Progenitor cell of endocrine pancreas (in vitro differentiated cells): ENCODE measurements around the gene HOXA4. TPM values are rescaled to one million over a fixed set of nuclear protein-coding genes. Genes with fewer than 3 reads are reported as not detected.

Experiments
- DNase-seq: peaks from one replicate; pipeline ENCODE4 v3.0.0; 2021; ENCODE audit warnings: low spot score; ENCODE audit not compliant: unreplicated experiment
- H3K27ac Mint-ChIP-seq: 2 replicates; pipeline ENCODE4 v1.8.0; 2021; ENCODE audit warnings: mild to moderate bottlenecking, moderate library complexity, mixed read lengths
- H3K27me3 Mint-ChIP-seq: 2 replicates; pipeline ENCODE4 v1.8.0; 2021; ENCODE audit warnings: mixed read lengths
- H3K36me3 Mint-ChIP-seq: 2 replicates; pipeline ENCODE4 v1.8.0; 2022; ENCODE audit warnings: mixed read lengths; ENCODE audit not compliant: insufficient read depth
- H3K4me1 Mint-ChIP-seq: 2 replicates; pipeline ENCODE4 v1.8.0; 2021; ENCODE audit warnings: low read depth, mixed read lengths
- H3K4me3 Mint-ChIP-seq: 2 replicates; pipeline ENCODE4 v1.8.0; 2021; ENCODE audit warnings: low read depth, mild to moderate bottlenecking, moderate library complexity, mixed read lengths
- H3K9me3 Mint-ChIP-seq: 2 replicates; pipeline ENCODE4 v1.8.0; 2021; ENCODE audit warnings: low read depth, mixed read lengths
- total RNA-seq: library from RNA; stranded (reverse); gene quantifications from 2 replicates; pipeline ENCODE4 v1.2.1, GENCODE V29; 2021
- TF ChIP-seq, protein P1 (sequence below): fragments of 200-600 bp; sonication (generic); IDR thresholded peaks from one replicate; pipeline ENCODE4 v1.5.0; 2021; ENCODE audit warnings: antibody characterized with exemption, mild to moderate bottlenecking; ENCODE audit not compliant: unreplicated experiment

HOXA4 gene
- total RNA-seq, 1 donor from 2014 or later, result 13.7 TPM

DNA sequence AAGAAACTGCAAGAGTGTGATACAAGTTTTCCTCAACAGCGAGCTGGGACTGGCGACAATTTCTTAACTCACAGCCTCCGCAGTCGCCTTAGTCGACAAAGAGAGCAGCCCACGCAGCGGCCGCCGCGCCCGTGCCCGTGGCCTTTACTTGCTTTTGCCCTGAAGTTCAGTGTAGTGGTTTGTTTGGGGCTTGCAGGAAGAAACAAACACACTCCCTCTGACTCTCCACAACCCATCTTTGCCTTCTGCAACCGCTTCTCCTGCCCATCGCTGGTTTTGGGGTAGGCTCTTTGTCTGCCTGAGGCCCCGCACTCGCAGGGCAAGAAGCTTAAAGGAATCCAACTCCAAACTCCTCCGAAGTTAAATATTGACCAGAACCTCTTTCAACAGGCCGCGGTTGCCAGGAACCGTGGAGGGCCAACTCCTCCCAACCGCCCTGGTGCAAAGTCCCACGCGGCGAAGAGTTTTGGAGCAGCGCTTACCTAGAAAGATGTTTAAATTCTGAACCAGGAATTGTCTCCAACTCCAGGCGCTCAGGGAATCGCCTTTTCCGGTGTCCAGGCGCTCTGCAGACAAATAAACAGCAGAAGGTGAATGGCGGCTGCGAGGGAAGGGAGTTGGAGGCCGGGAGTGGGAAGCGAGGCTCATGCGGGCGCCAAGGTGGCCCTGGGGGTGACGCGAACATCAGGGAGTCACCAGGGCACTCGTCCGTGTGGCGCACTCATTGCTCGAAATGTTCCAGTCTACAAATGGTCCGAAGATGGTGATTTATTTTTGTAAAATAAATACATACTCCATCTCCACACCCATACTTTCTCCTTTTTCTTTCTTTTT, 8.3 kb downstream of the HOXA4 start:
- no peak for DNase-seq
- peaks cover 94% of the 10 kb centered on the region for H3K4me1 Mint-ChIP-seq
- no peaks in the 10 kb centered on the region for H3K27me3 Mint-ChIP-seq

DNA sequence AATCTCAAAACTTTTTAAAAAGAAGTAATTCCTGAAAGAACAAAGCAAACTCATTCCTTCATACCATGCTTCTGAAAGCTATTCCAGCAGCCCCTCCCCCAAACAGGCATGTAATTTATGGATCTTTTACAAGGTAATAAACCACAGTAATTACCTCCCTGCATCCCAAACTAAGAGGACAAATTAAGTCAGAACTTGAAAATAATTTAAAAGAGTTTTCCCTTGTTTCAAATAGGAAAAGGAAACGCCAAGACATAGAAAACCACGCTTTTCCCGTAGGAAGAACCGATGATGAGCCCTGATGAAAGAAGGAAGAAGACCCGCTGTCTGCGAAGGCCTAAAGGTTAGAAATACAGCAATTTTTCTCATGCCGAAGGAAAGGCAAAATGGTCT, 8.9 kb downstream of the HOXA4 start:
- peak overlapping the region; percentile 99 for H3K27ac Mint-ChIP-seq
- H3K27me3 Mint-ChIP-seq, result no peaks in the 10 kb centered on the region
- H3K36me3 Mint-ChIP-seq, result peaks cover 15% of the 10 kb centered on the region
- no peak for DNase-seq
- H3K4me1 Mint-ChIP-seq, result peaks cover 94% of the 10 kb centered on the region
- peak overlapping the region; percentile 97 for H3K4me3 Mint-ChIP-seq
- H3K9me3 Mint-ChIP-seq, result no peaks in the 10 kb centered on the region
- TF ChIP-seq, protein P1, sequence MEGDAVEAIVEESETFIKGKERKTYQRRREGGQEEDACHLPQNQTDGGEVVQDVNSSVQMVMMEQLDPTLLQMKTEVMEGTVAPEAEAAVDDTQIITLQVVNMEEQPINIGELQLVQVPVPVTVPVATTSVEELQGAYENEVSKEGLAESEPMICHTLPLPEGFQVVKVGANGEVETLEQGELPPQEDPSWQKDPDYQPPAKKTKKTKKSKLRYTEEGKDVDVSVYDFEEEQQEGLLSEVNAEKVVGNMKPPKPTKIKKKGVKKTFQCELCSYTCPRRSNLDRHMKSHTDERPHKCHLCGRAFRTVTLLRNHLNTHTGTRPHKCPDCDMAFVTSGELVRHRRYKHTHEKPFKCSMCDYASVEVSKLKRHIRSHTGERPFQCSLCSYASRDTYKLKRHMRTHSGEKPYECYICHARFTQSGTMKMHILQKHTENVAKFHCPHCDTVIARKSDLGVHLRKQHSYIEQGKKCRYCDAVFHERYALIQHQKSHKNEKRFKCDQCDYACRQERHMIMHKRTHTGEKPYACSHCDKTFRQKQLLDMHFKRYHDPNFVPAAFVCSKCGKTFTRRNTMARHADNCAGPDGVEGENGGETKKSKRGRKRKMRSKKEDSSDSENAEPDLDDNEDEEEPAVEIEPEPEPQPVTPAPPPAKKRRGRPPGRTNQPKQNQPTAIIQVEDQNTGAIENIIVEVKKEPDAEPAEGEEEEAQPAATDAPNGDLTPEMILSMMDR, result no peak

More for the DNA sequence above, 8.3 kb downstream of the HOXA4 start:
- peak overlapping the region; percentile 97 for H3K4me3 Mint-ChIP-seq
- peaks cover 15% of the 10 kb centered on the region for H3K36me3 Mint-ChIP-seq
- H3K9me3 Mint-ChIP-seq, result no peaks in the 10 kb centered on the region
- TF ChIP-seq, protein P1, result no peak
- H3K27ac Mint-ChIP-seq, result peak overlapping the region; percentile 99

DNA sequence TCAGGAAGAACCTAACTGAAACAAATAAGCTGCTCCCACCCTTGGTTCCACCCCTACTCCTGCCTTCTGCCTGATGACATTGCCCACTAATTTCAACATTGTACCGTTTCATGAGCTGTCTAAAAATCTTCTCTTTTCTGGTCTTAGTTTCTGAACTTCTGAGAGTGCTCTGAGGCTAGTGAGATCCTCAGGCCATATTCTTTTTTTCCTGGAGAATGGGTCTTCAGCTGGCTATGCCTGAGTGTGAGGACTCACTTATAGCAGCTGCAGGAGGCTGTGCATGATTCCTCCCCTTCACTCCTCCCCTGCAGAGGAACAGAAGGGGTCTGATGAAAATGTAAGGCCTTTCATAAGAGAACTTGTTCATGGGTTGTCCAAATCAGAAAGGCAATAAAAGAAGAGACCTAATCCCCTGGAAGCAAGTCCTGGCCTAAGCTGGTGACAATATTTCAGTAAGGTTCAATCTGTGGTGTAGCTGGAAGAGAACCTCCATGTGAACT, 11.1 kb downstream of the HOXA4 start:
- Mint-ChIP-seq H3K4me1 (peaks cover 85% of the 10 kb centered on the region), H3K4me3 (peak overlapping the region; percentile 97), H3K36me3 (peaks cover 15% of the 10 kb centered on the region), H3K9me3 (no peaks in the 10 kb centered on the region), H3K27me3 (no peaks in the 10 kb centered on the region), H3K27ac (peak overlapping the region; percentile 99)
- TF ChIP-seq, protein P1, result no peak
- no peak for DNase-seq

DNA sequence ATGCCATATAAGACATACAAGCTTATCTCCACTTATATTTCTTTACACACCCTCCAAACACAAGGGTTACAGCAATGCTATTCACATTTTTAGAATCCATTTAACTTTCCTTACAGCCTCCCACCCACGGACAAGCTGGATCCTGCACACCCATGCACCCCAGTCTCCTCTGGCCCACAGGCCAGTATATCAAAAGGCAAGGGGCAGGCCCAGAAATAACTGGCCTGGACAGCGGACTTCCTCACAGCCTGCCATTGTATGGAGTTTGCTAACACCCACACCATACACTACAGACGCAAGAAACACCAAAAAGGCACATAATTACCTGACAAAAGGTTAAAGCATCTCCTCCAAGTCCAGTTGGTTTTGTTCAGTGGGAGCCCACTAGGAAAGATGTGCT, 12.0 kb downstream of the HOXA4 start:
- peak overlapping the region; percentile 99 for H3K27ac Mint-ChIP-seq
- H3K4me3 Mint-ChIP-seq, result peak overlapping the region; percentile 97

DNA sequence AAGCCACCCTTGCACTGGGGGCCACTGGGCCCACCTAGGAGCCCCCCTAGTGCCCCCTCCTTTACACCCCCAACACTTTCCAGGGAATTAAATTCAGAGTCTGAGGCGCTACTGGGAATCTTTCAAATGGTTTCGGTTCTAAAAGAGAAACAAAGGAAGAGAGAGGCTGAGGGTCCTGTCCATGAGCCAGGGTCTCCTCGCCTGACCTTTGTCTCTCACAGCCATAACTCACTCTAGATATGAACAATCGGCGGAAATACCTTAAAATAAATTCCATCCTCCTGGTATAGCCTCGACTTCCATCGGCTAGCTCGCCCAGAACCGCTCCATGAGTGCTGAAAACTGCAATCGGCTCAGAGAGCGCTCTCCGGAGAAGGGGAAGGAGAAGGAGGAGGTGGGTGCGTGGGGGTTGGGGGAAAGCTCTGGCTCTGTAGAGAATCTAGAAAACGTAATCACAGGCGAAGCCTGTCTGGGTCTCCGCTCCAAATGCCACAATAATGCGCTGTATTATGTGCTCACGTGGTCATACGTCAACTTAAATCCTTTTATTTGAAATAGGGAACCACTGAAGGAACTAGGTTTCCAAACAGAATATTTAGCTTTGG, 12.6 kb downstream of the HOXA4 start:
- H3K36me3 Mint-ChIP-seq, result peaks cover 14% of the 10 kb centered on the region
- peak overlapping the region; percentile 81 for H3K27ac Mint-ChIP-seq
- DNase-seq, result no peak
- peaks cover 70% of the 10 kb centered on the region for H3K4me1 Mint-ChIP-seq
- TF ChIP-seq, protein P1, result no peak
- peak overlapping the region; percentile 97 for H3K4me3 Mint-ChIP-seq
- no peaks in the 10 kb centered on the region for H3K9me3 Mint-ChIP-seq
- H3K27me3 Mint-ChIP-seq, result no peaks in the 10 kb centered on the region

More for the DNA sequence above, 12.0 kb downstream of the HOXA4 start:
- H3K36me3 Mint-ChIP-seq, result peaks cover 12% of the 10 kb centered on the region
- H3K27me3 Mint-ChIP-seq, result no peaks in the 10 kb centered on the region
- no peak for DNase-seq
- H3K4me1 Mint-ChIP-seq, result peaks cover 76% of the 10 kb centered on the region
- H3K9me3 Mint-ChIP-seq, result no peaks in the 10 kb centered on the region
- TF ChIP-seq, protein P1, result no peak
